NCI-H2029 treated with DMSO at 0.1 percent for 48 hours (cell line): Measurements from ENCODE around the gene PTPN23.

Experiments
- DNase-seq: peaks from one replicate; lab custom pipeline; 2025; lab: John Stamatoyannopoulos, UW

PTPN23 gene

GRCh38 chr3:47419083-47420043 lies 38.5 kb downstream of the PTPN23 start:
- DNase-seq: no peak

GRCh38 chr3:47420044-47420430 lies 39.2 kb downstream of the PTPN23 start:
- DNase-seq: no peak

- DNase-seq: peak; percentile 68
Measured at GRCh38 chr3:47420511-47421484, 40.0 kb downstream of the PTPN23 start.

GRCh38 chr3:47421741-47422649 lies 41.2 kb downstream of the PTPN23 start:
- peak; percentile 90 for DNase-seq

- no peak for DNase-seq
Measured at GRCh38 chr3:47422743-47423142, 41.9 kb downstream of the PTPN23 start.

GRCh38 chr3:47423548-47424145 lies 42.8 kb downstream of the PTPN23 start:
- DNase-seq: no peak

GRCh38 chr3:47424434-47425382 lies 43.9 kb downstream of the PTPN23 start:
- no peak for DNase-seq

GRCh38 chr3:47425383-47425778 lies 44.6 kb downstream of the PTPN23 start:
- DNase-seq: no peak

GRCh38 chr3:47425959-47426358 lies 45.1 kb downstream of the PTPN23 start:
- no peak for DNase-seq

GRCh38 chr3:47427866-47428265 lies 47.0 kb downstream of the PTPN23 start:
- no peak for DNase-seq

GRCh38 chr3:47428662-47429061 lies 47.8 kb downstream of the PTPN23 start:
- no peak for DNase-seq

GRCh38 chr3:47429476-47430270 lies 48.9 kb downstream of the PTPN23 start:
- DNase-seq: no peak

- no peak for DNase-seq
Measured at GRCh38 chr3:47430606-47431005, 49.8 kb downstream of the PTPN23 start.

GRCh38 chr3:47431225-47431624 lies 50.4 kb downstream of the PTPN23 start:
- DNase-seq: no peak

GRCh38 chr3:47432673-47433072 lies 51.9 kb downstream of the PTPN23 start:
- no peak for DNase-seq

GRCh38 chr3:47433796-47434195 lies 53.0 kb downstream of the PTPN23 start:
- no peak for DNase-seq

GRCh38 chr3:47434849-47435248 lies 54.0 kb downstream of the PTPN23 start:
- no peak for DNase-seq

GRCh38 chr3:47436180-47436579 lies 55.4 kb downstream of the PTPN23 start:
- no peak for DNase-seq

GRCh38 chr3:47440131-47440530 lies 59.3 kb downstream of the PTPN23 start:
- DNase-seq: no peak
